HEK293 (cell line): ENCODE data around the gene TCAP.

ENCODE experiments used
- BCL6B ChIP-seq: fragments of 450-650 bp; formaldehyde crosslinking; IDR thresholded peaks from 2 replicates; pipeline ENCODE4 v1.5.1; 2017; ENCODE audit warnings: missing biosample characterization, missing genetic modification characterization
- ELK4 ChIP-seq: IDR thresholded peaks from 2 replicates; pipeline ENCODE4 v1.6.1; 2011; ENCODE audit warnings: mild to moderate bottlenecking, low read depth, low read length, borderline replicate concordance
- GLIS2 ChIP-seq: fragments of 450-650 bp; formaldehyde crosslinking; IDR thresholded peaks from 2 replicates; pipeline ENCODE4 v1.5.1; 2016; ENCODE audit warnings: missing biosample characterization, missing genetic modification characterization
- HOXD13 ChIP-seq: sonication (generic); formaldehyde crosslinking; IDR thresholded peaks from 2 replicates; pipeline ENCODE4 v1.8.0; 2022; ENCODE audit warnings: missing genetic modification reagents, borderline replicate concordance
- PATZ1 ChIP-seq: fragments of 450-650 bp; formaldehyde crosslinking; IDR thresholded peaks from 2 replicates; pipeline ENCODE4 v1.5.1; 2016; ENCODE audit warnings: missing biosample characterization, missing genetic modification characterization
- SP2 ChIP-seq: fragments of 450-650 bp; formaldehyde crosslinking; IDR thresholded peaks from 2 replicates; pipeline ENCODE4 v1.5.1; 2016; ENCODE audit warnings: missing biosample characterization, missing genetic modification characterization
- SP3 ChIP-seq: fragments of 450-650 bp; formaldehyde crosslinking; IDR thresholded peaks from 2 replicates; pipeline ENCODE4 v1.5.1; 2016; ENCODE audit warnings: missing biosample characterization, missing genetic modification characterization
- ZBTB49 ChIP-seq: fragments of 450-650 bp; formaldehyde crosslinking; IDR thresholded peaks from 2 replicates; pipeline ENCODE4 v1.5.1; 2016; ENCODE audit warnings: missing biosample characterization, missing genetic modification characterization, low read depth
- ZNF292 ChIP-seq: fragments of 450-650 bp; formaldehyde crosslinking; IDR thresholded peaks from 2 replicates; pipeline ENCODE4 v1.5.1; 2016; ENCODE audit warnings: low read depth, missing biosample characterization, missing genetic modification characterization, borderline replicate concordance
- ZNF311 ChIP-seq: fragments of 450-650 bp; formaldehyde crosslinking; IDR thresholded peaks from 2 replicates; pipeline ENCODE4 v1.5.1; 2017; ENCODE audit warnings: missing biosample characterization, missing genetic modification characterization, borderline replicate concordance
- ZNF324 ChIP-seq: fragments of 450-650 bp; formaldehyde crosslinking; IDR thresholded peaks from 2 replicates; pipeline ENCODE4 v1.5.1; 2016; ENCODE audit warnings: missing biosample characterization, missing genetic modification characterization
- ZNF398 ChIP-seq: fragments of 450-650 bp; formaldehyde crosslinking; IDR thresholded peaks from 2 replicates; pipeline ENCODE4 v1.5.1; 2017; ENCODE audit warnings: missing biosample characterization, missing genetic modification characterization
- ZNF404 ChIP-seq: fragments of 450-650 bp; formaldehyde crosslinking; IDR thresholded peaks from 2 replicates; pipeline ENCODE4 v1.5.1; 2017; ENCODE audit warnings: missing biosample characterization, missing genetic modification characterization
- ZNF654 ChIP-seq: fragments of 450-650 bp; formaldehyde crosslinking; IDR thresholded peaks from 2 replicates; pipeline ENCODE4 v1.5.1; 2016; ENCODE audit warnings: low read depth, missing biosample characterization, missing genetic modification characterization
- ZNF692 ChIP-seq: fragments of 450-650 bp; formaldehyde crosslinking; IDR thresholded peaks from 2 replicates; pipeline ENCODE4 v1.5.1; 2016; ENCODE audit warnings: missing biosample characterization, missing genetic modification characterization
- ZNF791 ChIP-seq: fragments of 450-650 bp; formaldehyde crosslinking; IDR thresholded peaks from 2 replicates; pipeline ENCODE4 v1.5.1; 2016; ENCODE audit warnings: missing biosample characterization, missing genetic modification characterization
- ZSCAN16 ChIP-seq: fragments of 450-650 bp; formaldehyde crosslinking; IDR thresholded peaks from 2 replicates; pipeline ENCODE4 v1.5.1; 2016; ENCODE audit warnings: missing biosample characterization, missing genetic modification characterization
- ZSCAN5A ChIP-seq: fragments of 450-650 bp; formaldehyde crosslinking; IDR thresholded peaks from 2 replicates; pipeline ENCODE4 v1.5.1; 2016; ENCODE audit warnings: missing biosample characterization, missing genetic modification characterization

The TCAP gene

GRCh38 chr17:39635614-39636176 is 29.5 kb upstream of the TCAP start (continued):
- no peak for TF ChIP-seq BCL6B (tag by site-specific recombination)
- no peak for TF ChIP-seq ZNF654 (tag by site-specific recombination)
- peak; percentile 29; the same call in 1 of the 2 replicates for TF ChIP-seq SP2 (tag by site-specific recombination)
- no peak for TF ChIP-seq ELK4
- TF ChIP-seq ZBTB49 (tag by site-specific recombination) = no peak
- peak; percentile 34; the same call in 1 of the 2 replicates for TF ChIP-seq SP3 (tag by site-specific recombination)
- TF ChIP-seq HOXD13 (CRISPR knock-in tag) = no peak
- no peak for TF ChIP-seq ZSCAN5A (tag by site-specific recombination)
- no peak for TF ChIP-seq ZNF292
- TF ChIP-seq ZNF398 (tag by site-specific recombination) = peak; percentile 49; the same call in 1 of the 2 replicates
- no peak for TF ChIP-seq ZNF692 (tag by site-specific recombination)
- TF ChIP-seq ZSCAN16 (tag by site-specific recombination) = no peak
- no peak for TF ChIP-seq ZNF324
- TF ChIP-seq ZNF791 = no peak
- no peak for TF ChIP-seq PATZ1 (tag by site-specific recombination)
- no peak for TF ChIP-seq ZNF404 (tag by site-specific recombination)
- TF ChIP-seq ZNF311 = no peak
- no peak for TF ChIP-seq GLIS2 (tag by site-specific recombination)
